Neuron (in vitro differentiated cells): ENCODE results near the gene UPB1.

Experiments used
- H2AFZ ChIP-seq: one replicate; pipeline ENCODE4 v1.6.1; 2013; ENCODE audit warnings: low read depth, mild to moderate bottlenecking, inconsistent platforms, low read length, moderate library complexity
- H3K27me3 ChIP-seq: one replicate; pipeline ENCODE4 v1.6.1; 2013; ENCODE audit warnings: low read length; ENCODE audit not compliant: insufficient read depth
- H3K36me3 ChIP-seq: one replicate; pipeline ENCODE4 v1.6.1; 2013; ENCODE audit warnings: low read length; ENCODE audit not compliant: insufficient read depth
- H3K4me1 ChIP-seq: one replicate; pipeline ENCODE4 v1.6.1; 2013; ENCODE audit warnings: low read length; ENCODE audit not compliant: insufficient read depth
- H3K4me3 ChIP-seq: 2 replicates; pipeline ENCODE4 v1.5.1; 2013; ENCODE audit warnings: mild to moderate bottlenecking, low read length, moderate library complexity
- H3K9me3 ChIP-seq: one replicate; pipeline ENCODE4 v1.6.1; 2013; ENCODE audit warnings: low read length

UPB1 gene

DNA sequence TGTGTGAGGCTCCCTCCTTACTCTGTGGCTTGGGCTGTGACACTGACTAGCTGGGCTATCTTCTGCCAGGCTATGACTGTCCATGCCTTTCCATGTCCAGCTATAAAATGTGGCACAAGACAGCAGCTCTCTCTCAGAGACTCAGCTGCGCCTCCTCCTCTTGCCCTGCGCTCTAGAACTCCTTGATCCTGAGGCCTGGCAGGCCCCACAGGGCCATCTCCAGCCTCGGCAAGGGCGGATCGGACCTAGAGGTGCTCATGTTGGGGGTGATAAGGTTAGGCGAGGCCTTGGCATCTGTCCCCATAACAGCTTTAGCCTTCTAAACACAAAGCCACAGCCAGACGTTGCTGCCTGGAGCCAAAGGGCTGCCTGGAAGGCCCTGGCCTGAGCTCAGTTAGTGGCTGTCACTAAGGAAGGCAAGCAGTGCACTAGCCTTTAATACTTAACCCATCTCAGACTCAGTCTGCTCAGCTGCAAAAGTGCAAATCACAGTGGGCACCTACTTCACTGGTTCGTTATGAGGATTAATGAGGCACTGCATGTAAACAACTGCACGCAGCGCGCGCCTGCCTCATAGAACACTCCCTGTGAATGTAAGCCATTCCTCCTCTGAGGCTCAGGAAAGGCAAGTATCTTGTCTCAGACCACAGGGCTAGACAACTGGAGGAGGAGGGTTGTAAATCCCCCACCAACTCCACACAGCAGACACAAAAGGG lies 58.6 kb downstream of the UPB1 start:
- no peak overlapping the region for H2AFZ ChIP-seq
- peaks cover 22% of the 10 kb centered on the region for H3K36me3 ChIP-seq
- no peaks in the 10 kb centered on the region for H3K27me3 ChIP-seq
- no peaks in the 10 kb centered on the region for H3K9me3 ChIP-seq
- peak overlapping the region; percentile 70 for H3K4me3 ChIP-seq
- peaks cover 25% of the 10 kb centered on the region for H3K4me1 ChIP-seq

- H3K4me1 ChIP-seq, result peaks cover 25% of the 10 kb centered on the region
- no peaks in the 10 kb centered on the region for H3K9me3 ChIP-seq
- peaks cover 24% of the 10 kb centered on the region for H3K36me3 ChIP-seq
- peak within 1 kb of the TSS; percentile 85 for H3K4me3 ChIP-seq
- H2AFZ ChIP-seq, result peak within 1 kb of the TSS; percentile 97
- H3K27me3 ChIP-seq, result no peaks in the 10 kb centered on the region
Measured at GRCh38 chr22:24554313-24555164, 59.4 kb downstream of the UPB1 start, which contains the start of gene GUCD1. TSS of gene GUCD1 (minus strand) at chr22:24555138. CDS start at chr22:24554991, 147 bp downstream.

DNA sequence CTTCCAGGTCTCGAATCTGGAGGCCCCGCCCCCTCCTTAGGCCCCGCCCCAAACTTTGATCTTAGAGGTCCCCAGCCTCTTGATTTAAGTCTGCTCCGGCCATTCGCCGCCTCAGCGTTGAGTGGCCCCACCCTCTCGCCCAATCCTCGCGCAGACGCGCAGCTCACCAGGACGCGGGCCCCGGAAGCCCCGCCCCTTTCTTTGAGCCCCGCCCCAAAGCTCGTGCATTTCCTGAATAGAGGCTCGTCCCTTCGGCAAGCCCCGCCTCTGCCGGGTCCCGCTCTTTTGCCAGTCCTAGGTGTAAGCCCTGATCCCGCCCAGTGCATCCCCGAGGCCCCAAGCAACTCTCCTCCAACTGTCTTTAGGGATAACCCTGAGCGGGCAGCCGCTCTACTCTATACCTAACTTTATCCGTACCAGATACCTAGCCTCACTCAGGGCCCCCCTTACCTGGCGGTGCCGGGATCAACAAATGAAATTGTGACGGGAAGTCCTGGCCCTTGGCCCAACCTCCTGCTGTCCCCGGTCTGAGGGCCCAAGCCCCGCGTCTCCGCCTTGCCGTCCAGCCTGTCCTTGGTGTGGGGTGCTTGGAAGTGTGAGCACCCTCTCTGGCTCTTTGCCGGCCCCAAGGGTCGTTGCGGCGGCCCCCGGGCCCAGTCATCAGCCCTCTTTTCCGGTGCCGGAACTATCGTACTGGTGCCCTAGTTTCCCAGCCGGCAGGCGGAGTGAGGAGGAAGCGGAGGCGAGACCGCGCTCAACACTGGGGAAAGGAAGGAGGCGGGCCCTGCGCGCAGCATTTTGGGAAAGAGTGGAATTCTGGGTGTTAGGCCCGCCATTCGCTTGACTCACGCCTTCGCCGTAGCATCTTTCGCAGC lies 60.3 kb downstream of the UPB1 start, which contains the start of gene SNRPD3:
Gene SNRPD3, plus strand, starts transcription at position 835 of the 875 bp plus-strand sequence. CDS start 1,676 bp downstream, outside the sequence.
- Histone ChIP-seq H3K36me3 (peaks cover 27% of the 10 kb centered on the region), H3K4me1 (peaks cover 25% of the 10 kb centered on the region), H3K9me3 (no peaks in the 10 kb centered on the region), H2AFZ (peak within 1 kb of the TSS; percentile 97), H3K4me3 (peak within 1 kb of the TSS; percentile 85), H3K27me3 (no peaks in the 10 kb centered on the region)

- Histone ChIP-seq H3K4me3 (no peak overlapping the region), H3K4me1 (peaks cover 12% of the 10 kb centered on the region), H2AFZ (no peak overlapping the region), H3K9me3 (no peaks in the 10 kb centered on the region), H3K36me3 (peaks cover 52% of the 10 kb centered on the region), H3K27me3 (no peaks in the 10 kb centered on the region)
Measured at GRCh38 chr22:24559471-24559870, 64.3 kb downstream of the UPB1 start.

DNA sequence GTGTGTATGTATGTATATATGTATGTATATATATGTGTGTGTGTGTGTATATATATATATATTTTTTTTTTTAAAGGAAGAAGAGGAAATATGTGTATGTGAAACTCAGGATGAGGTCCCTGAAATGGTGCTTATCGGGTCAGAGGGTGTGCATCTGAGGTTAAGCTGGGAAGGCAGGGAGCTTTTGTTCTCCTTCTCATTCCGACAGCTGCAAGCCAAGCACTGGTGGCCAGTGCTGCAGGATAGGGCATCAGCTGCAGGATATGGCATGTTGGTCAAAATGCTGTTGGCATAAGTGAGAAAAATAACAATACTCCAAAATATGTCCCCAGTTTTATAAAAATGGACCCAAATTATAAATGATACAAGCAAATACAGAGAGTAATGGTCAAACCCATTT lies 68.1 kb downstream of the UPB1 start:
- no peaks in the 10 kb centered on the region for H3K9me3 ChIP-seq
- peaks cover 72% of the 10 kb centered on the region for H3K36me3 ChIP-seq
- no peak overlapping the region for H2AFZ ChIP-seq
- H3K27me3 ChIP-seq, result no peaks in the 10 kb centered on the region
- H3K4me1 ChIP-seq, result no peaks in the 10 kb centered on the region
- no peak overlapping the region for H3K4me3 ChIP-seq

GRCh38 chr22:24564376-24565058 lies 69.4 kb downstream of the UPB1 start:
- H2AFZ ChIP-seq, result no peak overlapping the region
- no peaks in the 10 kb centered on the region for H3K27me3 ChIP-seq
- H3K4me1 ChIP-seq, result no peaks in the 10 kb centered on the region
- H3K4me3 ChIP-seq, result no peak overlapping the region
- no peaks in the 10 kb centered on the region for H3K9me3 ChIP-seq
- peaks cover 68% of the 10 kb centered on the region for H3K36me3 ChIP-seq

DNA sequence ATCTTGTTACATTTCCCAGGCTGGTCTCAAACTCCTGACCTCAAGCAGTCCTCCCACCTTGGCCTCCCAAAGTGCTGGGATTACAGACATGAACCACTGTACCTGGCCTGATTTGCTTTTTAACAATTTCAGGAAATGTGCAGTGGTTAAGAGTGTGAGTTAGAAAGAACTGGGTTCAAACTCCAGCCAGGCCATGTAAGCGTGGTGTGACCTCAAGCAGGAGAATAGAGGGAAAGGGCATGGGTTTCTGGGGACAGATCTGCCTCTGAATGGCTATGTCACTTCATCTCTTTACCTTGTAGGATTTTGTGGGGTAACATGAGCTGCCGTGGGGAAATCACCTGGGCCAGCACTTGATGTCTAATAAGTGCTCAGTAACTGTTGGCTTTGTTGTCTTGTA lies 69.9 kb downstream of the UPB1 start:
- no peak overlapping the region for H3K4me3 ChIP-seq
- H3K9me3 ChIP-seq, result no peaks in the 10 kb centered on the region
- H3K4me1 ChIP-seq, result no peaks in the 10 kb centered on the region
- no peaks in the 10 kb centered on the region for H3K27me3 ChIP-seq
- no peak overlapping the region for H2AFZ ChIP-seq
- H3K36me3 ChIP-seq, result peaks cover 71% of the 10 kb centered on the region

DNA sequence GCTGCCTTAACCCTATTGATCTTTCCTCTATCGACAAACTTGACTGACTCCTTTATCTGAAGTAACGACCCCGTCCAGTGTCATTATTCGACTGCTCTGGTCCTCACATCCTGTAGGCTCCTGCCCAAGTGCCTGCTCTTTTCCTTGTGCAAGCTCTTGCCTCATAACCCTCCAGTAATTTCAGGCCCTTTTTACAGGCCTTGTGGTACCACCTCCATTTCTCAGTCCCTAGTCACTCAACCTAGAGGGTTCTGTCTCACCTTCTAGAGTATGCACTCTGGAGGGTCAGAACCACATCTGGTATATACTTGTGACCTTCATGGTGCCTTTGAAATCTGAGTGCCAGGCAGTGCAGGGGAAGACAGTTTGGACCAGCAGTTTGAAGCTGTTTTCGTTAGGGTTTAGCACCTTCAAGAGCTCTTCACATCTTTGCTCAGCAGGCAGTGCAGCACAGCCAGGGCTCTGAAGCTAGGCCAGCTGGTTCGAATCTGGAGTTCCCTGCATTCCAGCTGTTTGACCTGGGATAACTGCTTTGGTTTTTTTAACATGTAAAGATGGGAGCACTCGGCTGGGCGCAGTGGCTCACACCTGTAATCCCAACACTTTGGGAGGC lies 71.9 kb downstream of the UPB1 start:
- Histone ChIP-seq H3K9me3 (no peaks in the 10 kb centered on the region), H2AFZ (no peak overlapping the region), H3K27me3 (no peaks in the 10 kb centered on the region), H3K4me1 (no peaks in the 10 kb centered on the region), H3K36me3 (peaks cover 75% of the 10 kb centered on the region), H3K4me3 (no peak overlapping the region)

DNA sequence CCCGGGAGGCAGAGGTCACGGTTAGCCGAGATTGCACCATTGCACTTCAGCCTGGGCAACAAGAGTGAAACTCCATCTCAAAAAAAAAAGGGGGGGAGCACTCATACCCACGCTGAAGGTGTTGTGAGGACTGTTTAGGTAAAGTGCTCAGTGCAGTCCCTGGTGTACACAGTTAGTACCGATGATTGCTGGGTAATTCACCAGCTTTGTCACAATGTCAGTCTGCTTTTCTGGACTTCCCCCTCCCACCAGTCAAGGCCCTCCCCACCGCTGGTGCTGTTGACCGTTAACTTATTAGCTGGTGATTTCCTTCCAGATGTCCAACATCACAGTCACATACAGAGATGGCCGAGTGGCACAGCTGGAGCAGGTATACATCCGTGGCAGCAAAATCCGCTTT lies 72.5 kb downstream of the UPB1 start:
- H3K9me3 ChIP-seq, result no peaks in the 10 kb centered on the region
- no peaks in the 10 kb centered on the region for H3K4me1 ChIP-seq
- H3K27me3 ChIP-seq, result no peaks in the 10 kb centered on the region
- no peak overlapping the region for H3K4me3 ChIP-seq
- peaks cover 77% of the 10 kb centered on the region for H3K36me3 ChIP-seq
- H2AFZ ChIP-seq, result no peak overlapping the region

DNA sequence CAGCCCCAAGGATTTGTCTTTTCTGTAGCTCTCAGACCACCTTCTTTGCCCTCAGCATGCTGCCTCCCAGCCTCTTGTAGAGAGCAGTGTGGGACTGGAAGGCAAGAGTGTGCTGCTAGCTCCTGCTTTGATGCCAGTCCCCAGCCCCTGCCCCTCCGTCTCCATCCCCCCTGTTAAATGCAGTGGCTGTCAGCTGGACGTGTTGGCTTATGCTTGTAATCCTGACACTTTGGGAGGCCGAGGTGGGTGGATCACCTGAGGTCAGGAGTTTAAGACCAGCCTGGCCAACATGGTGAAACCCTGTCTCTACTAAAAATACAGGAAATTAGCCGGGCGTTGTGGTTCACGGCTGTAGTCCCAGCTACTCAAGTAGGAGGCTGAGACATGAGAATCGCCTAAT lies 76.1 kb downstream of the UPB1 start:
- Histone ChIP-seq H3K4me3 (no peak overlapping the region), H2AFZ (no peak overlapping the region), H3K9me3 (no peaks in the 10 kb centered on the region), H3K27me3 (no peaks in the 10 kb centered on the region), H3K36me3 (peaks cover 68% of the 10 kb centered on the region), H3K4me1 (no peaks in the 10 kb centered on the region)

- peaks cover 33% of the 10 kb centered on the region for H3K36me3 ChIP-seq
- H3K4me3 ChIP-seq, result no peak overlapping the region
- no peaks in the 10 kb centered on the region for H3K4me1 ChIP-seq
- H3K27me3 ChIP-seq, result no peaks in the 10 kb centered on the region
- no peak overlapping the region for H2AFZ ChIP-seq
- no peaks in the 10 kb centered on the region for H3K9me3 ChIP-seq
Measured at GRCh38 chr22:24576778-24577177, 81.6 kb downstream of the UPB1 start.
